AML-193 (cell line): ENCODE results near the gene SOAT1.

Experiments
- DNase-seq, 2 experiments: peaks; one replicate each; lab custom pipeline; 2025; lab: John Stamatoyannopoulos, UW

Gene SOAT1

GRCh38 chr1:179305450-179305849 lies 11.9 kb downstream of the SOAT1 start:
- DNase-seq = no peak

- no peak for DNase-seq
Observed at GRCh38 chr1:179310291-179310690, 16.7 kb downstream of the SOAT1 start.

- no peak for DNase-seq
Observed at GRCh38 chr1:179310721-179311120, 17.1 kb downstream of the SOAT1 start.

GRCh38 chr1:179311149-179311700 lies 17.6 kb downstream of the SOAT1 start:
- no peak for DNase-seq

GRCh38 chr1:179313004-179313403 lies 19.4 kb downstream of the SOAT1 start:
- no peak for DNase-seq

- no peak for DNase-seq
Observed at GRCh38 chr1:179314928-179315327, 21.3 kb downstream of the SOAT1 start.

GRCh38 chr1:179318491-179318890 lies 24.9 kb downstream of the SOAT1 start:
- DNase-seq = no peak

- DNase-seq = no peak
Observed at GRCh38 chr1:179321533-179322216, 28.1 kb downstream of the SOAT1 start.

GRCh38 chr1:179322557-179322956 lies 29.0 kb downstream of the SOAT1 start:
- DNase-seq = no peak

- DNase-seq = no peak
Observed at GRCh38 chr1:179323436-179323835, 29.8 kb downstream of the SOAT1 start.

GRCh38 chr1:179325836-179326235 lies 32.2 kb downstream of the SOAT1 start:
- no peak for DNase-seq

GRCh38 chr1:179326746-179327145 lies 33.1 kb downstream of the SOAT1 start:
- DNase-seq = no peak

- no peak for DNase-seq
Observed at GRCh38 chr1:179327196-179327595, 33.6 kb downstream of the SOAT1 start.

GRCh38 chr1:179327679-179328078 lies 34.1 kb downstream of the SOAT1 start:
- peak; percentile 89 for DNase-seq

- no peak for DNase-seq
Observed at GRCh38 chr1:179329862-179330261, 36.3 kb downstream of the SOAT1 start.

GRCh38 chr1:179334440-179334839 lies 40.8 kb downstream of the SOAT1 start:
- DNase-seq = no peak

- DNase-seq = no peak
Observed at GRCh38 chr1:179337288-179337687, 43.7 kb downstream of the SOAT1 start.

- no peak for DNase-seq
Observed at GRCh38 chr1:179337942-179338560, 44.5 kb downstream of the SOAT1 start.

- no peak for DNase-seq
Observed at GRCh38 chr1:179340918-179341317, 47.3 kb downstream of the SOAT1 start.

GRCh38 chr1:179341943-179342547 lies 48.4 kb downstream of the SOAT1 start:
- no peak for DNase-seq

GRCh38 chr1:179342740-179343404 lies 49.3 kb downstream of the SOAT1 start:
- DNase-seq = no peak

GRCh38 chr1:179351281-179351680 lies 57.7 kb downstream of the SOAT1 start:
- DNase-seq = no peak

- DNase-seq = no peak
Observed at GRCh38 chr1:179352236-179352635, 58.6 kb downstream of the SOAT1 start.
